ENCODE measurements around the gene GPR141.

- TF ChIP-seq POLR2A (IDR thresholded peaks at IDR 0.05; ENCODE audit: low read depth, low read length) (no peak), TAF1 (IDR thresholded peaks at IDR 0.05; ENCODE audit: borderline replicate concordance, low read depth, low read length) (no peak), POLR2AphosphoS5 (IDR thresholded peaks at IDR 0.05; ENCODE audit: low read depth, low read length) (no peak)
These were observed 87.8 kb downstream of the GPR141 start for GRCh38 chr7:37771342-37771741.
